ENCODE data around the gene DRC1. TPM values are rescaled to one million over a fixed set of nuclear protein-coding genes. Genes with fewer than 3 reads are reported as not detected.

The DRC1 gene
- total and polyA plus RNA-seq, 8 donors = 0.19 to 0.54 TPM; not detected in 6

GRCh38 chr2:26356771-26357170, 44.9 kb upstream of the DRC1 start:
- Histone ChIP-seq H3K27ac (no peak overlapping the region), H3K27me3 (no peaks in the 10 kb centered on the region), H3K4me3 (no peak overlapping the region), H3K4me1 (peaks cover 6 to 13% (median 11%) of the 10 kb centered on the region in 3 donors), H3K9me3 (no peaks in the 10 kb centered on the region), H3K36me3 (no peaks in the 10 kb centered on the region)
- FAIRE-seq (no peak), DNase-seq (no peak), ATAC-seq (no peak)
- WGBS, 2 donors = 90 to 95% methylated on average over 2 of the region's 2 CpGs
- TF ChIP-seq CTCF (IDR thresholded peaks at IDR 0.05) = no peak
- intact Hi-C loops (cut with DNase I) = no loop called here

- DNase-seq = no peak
- Histone ChIP-seq H3K27me3 (no peaks in the 10 kb centered on the region), H3K9me3 (no peaks in the 10 kb centered on the region), H3K27ac (no peak overlapping the region), H3K4me3 (no peak overlapping the region), H3K36me3 (no peaks in the 10 kb centered on the region), H3K4me1 (peaks cover 6 to 16% (median 11%) of the 10 kb centered on the region in 3 donors)
- FAIRE-seq = no peak
- no peak for TF ChIP-seq CTCF (IDR thresholded peaks at IDR 0.05)
- intact Hi-C loops (cut with DNase I) = no loop called here
- 28 to 30% methylated on average over 4 of the region's 4 CpGs for WGBS, 2 donors
- ATAC-seq = peak; percentile 76 to 94 (median 85)
Measured at GRCh38 chr2:26359886-26360473, 41.7 kb upstream of the DRC1 start.

GRCh38 chr2:26363323-26363722, 38.4 kb upstream of the DRC1 start:
- WGBS, 2 donors = 69 to 76% methylated on average over 4 of the region's 4 CpGs
- Histone ChIP-seq H3K27ac (no peak overlapping the region), H3K4me3 (no peak overlapping the region), H3K9me3 (no peaks in the 10 kb centered on the region), H3K36me3 (peaks cover 0 to 4% (median 0%) of the 10 kb centered on the region in 3 donors), H3K27me3 (no peaks in the 10 kb centered on the region), H3K4me1 (peaks cover 6 to 16% (median 11%) of the 10 kb centered on the region in 3 donors)
- intact Hi-C loops (cut with DNase I) = no loop called here
- peak in 1 of 4 donors; percentile 27 for ATAC-seq
- DNase-seq = no peak
- no peak for FAIRE-seq
- no peak for TF ChIP-seq CTCF (IDR thresholded peaks at IDR 0.05)

GRCh38 chr2:26363958-26364357, 37.8 kb upstream of the DRC1 start:
- ATAC-seq (no peak), FAIRE-seq (no peak), DNase-seq (no peak)
- peaks cover 0 to 4% (median 0%) of the 10 kb centered on the region in 3 donors for H3K36me3 ChIP-seq
- WGBS, 2 donors = 78 to 94% methylated on average over 3 of the region's 3 CpGs
- no peak for TF ChIP-seq CTCF (IDR thresholded peaks at IDR 0.05)
- intact Hi-C loops (cut with DNase I) = no loop called here
- no peak overlapping the region for H3K4me3 ChIP-seq
- no peaks in the 10 kb centered on the region for H3K27me3 ChIP-seq
- no peak overlapping the region for H3K27ac ChIP-seq
- H3K9me3 ChIP-seq = no peaks in the 10 kb centered on the region
- H3K4me1 ChIP-seq = peaks cover 6 to 16% (median 11%) of the 10 kb centered on the region in 3 donors

- Histone ChIP-seq H3K27ac (no peak overlapping the region), H3K27me3 (no peaks in the 10 kb centered on the region), H3K4me3 (no peak overlapping the region), H3K36me3 (peaks cover 0 to 4% (median 0%) of the 10 kb centered on the region in 3 donors), H3K4me1 (peaks cover 5 to 13% (median 8%) of the 10 kb centered on the region in 3 donors), H3K9me3 (no peaks in the 10 kb centered on the region)
- DNase-seq = no peak
- WGBS, 2 donors = 90 to 93% methylated on average over 4 of the region's 4 CpGs
- no peak for FAIRE-seq
- no peak for TF ChIP-seq CTCF (IDR thresholded peaks at IDR 0.05)
- no peak for ATAC-seq
- intact Hi-C loops (cut with DNase I) = no loop called here
Measured at GRCh38 chr2:26364669-26365068, 37.1 kb upstream of the DRC1 start.

Measured in pancreas (tissue), 10 donors.